Measurements from ENCODE around the gene PEDS1. TPM values are rescaled to one million over a fixed set of nuclear protein-coding genes. Genes with fewer than 3 reads are reported as not detected.

PEDS1 gene
- polyA plus RNA-seq, 4 donors: 22.8 to 28.7 (median 26.5) TPM

Other genes starting within 250 kb of the PEDS1 start
- gene SPATA2, start 238.2 kb downstream of the PEDS1 start, polyA plus RNA-seq (ENCODE audit: insufficient read length in 4 of 4): 10 to 100 TPM; 10.4 to 11.6 (median 11.1) TPM
- 10 to 100 TPM; 65.0 to 74.8 (median 71.4) TPM for gene RNF114, start 217.3 kb downstream of the PEDS1 start, polyA plus RNA-seq (ENCODE audit: insufficient read length in 4 of 4)
- gene SNAI1, start 170.7 kb downstream of the PEDS1 start, polyA plus RNA-seq (ENCODE audit: insufficient read length in 4 of 4): 10 to 100 TPM in 3 of 4 donors, 1 to 10 TPM in 1; 10.0 to 14.3 (median 12.4) TPM
- gene UBE2V1, start 40.6 kb downstream of the PEDS1 start, polyA plus RNA-seq (ENCODE audit: insufficient read length in 4 of 4): 100 to 1,000 TPM; 141 to 169 (median 158) TPM
- gene CEBPB, start 37.1 kb upstream of the PEDS1 start, polyA plus RNA-seq (ENCODE audit: insufficient read length in 4 of 4): 1 to 10 TPM; 4.3 to 6.8 (median 4.5) TPM

Measured in right renal pelvis (tissue), 4 donors.